HG03095 (cell line): ENCODE measurements around the gene CAMKK1.

Experiments used
- ATAC-seq: cut with Tn5 transposase; IDR thresholded peaks from one replicate; pipeline ENCODE4 v1.9.1; 2021; ENCODE audit warnings: moderate library complexity; ENCODE audit not compliant: unreplicated experiment

CAMKK1 gene

GRCh38 chr17:3897731-3898130, 4.9 kb upstream of the CAMKK1 start:
- no peak for ATAC-seq

GRCh38 chr17:3896968-3897235, 4.0 kb upstream of the CAMKK1 start:
- ATAC-seq: no peak

- ATAC-seq: no peak
These were observed 3.5 kb upstream of the CAMKK1 start for GRCh38 chr17:3896108-3896967.

GRCh38 chr17:3895354-3895753, 2.5 kb upstream of the CAMKK1 start:
- ATAC-seq: no peak

- ATAC-seq: no peak
These were observed 2.1 kb upstream of the CAMKK1 start for GRCh38 chr17:3894911-3895343.

- no peak for ATAC-seq
These were observed 1.3 kb upstream of the CAMKK1 start for GRCh38 chr17:3894188-3894587.

GRCh38 chr17:3893720-3894116, 865 bp upstream of the CAMKK1 start:
- ATAC-seq: no peak

GRCh38 chr17:3892095-3892998, 506 bp downstream of the CAMKK1 start:
- ATAC-seq: peak; percentile 3

GRCh38 chr17:3891626-3892094, 1.2 kb downstream of the CAMKK1 start:
- ATAC-seq: no peak

- ATAC-seq: no peak
These were observed 2.0 kb downstream of the CAMKK1 start for GRCh38 chr17:3890878-3891219.

GRCh38 chr17:3890082-3890877, 2.6 kb downstream of the CAMKK1 start:
- no peak for ATAC-seq

GRCh38 chr17:3889325-3890012, 3.4 kb downstream of the CAMKK1 start:
- ATAC-seq: no peak

GRCh38 chr17:3888343-3889171, 4.3 kb downstream of the CAMKK1 start:
- ATAC-seq: no peak

- ATAC-seq: no peak
These were observed 5.0 kb downstream of the CAMKK1 start for GRCh38 chr17:3887804-3888203.

- ATAC-seq: no peak
These were observed 5.5 kb downstream of the CAMKK1 start for GRCh38 chr17:3887394-3887793.

GRCh38 chr17:3886776-3887175, 6.1 kb downstream of the CAMKK1 start:
- ATAC-seq: no peak

GRCh38 chr17:3885970-3886369, 6.9 kb downstream of the CAMKK1 start:
- ATAC-seq: no peak

GRCh38 chr17:3885271-3885670, 7.6 kb downstream of the CAMKK1 start:
- no peak for ATAC-seq

GRCh38 chr17:3884188-3884587, 8.7 kb downstream of the CAMKK1 start:
- ATAC-seq: no peak

GRCh38 chr17:3882276-3882675, 10.6 kb downstream of the CAMKK1 start:
- ATAC-seq: no peak
